Measurements from ENCODE around the gene C19orf33. TPM values are rescaled to one million over a fixed set of nuclear protein-coding genes. Genes with fewer than 3 reads are reported as not detected.

The C19orf33 gene
- total and polyA plus RNA-seq, 9 of the 15 experiments (the other 6 are each of a cell fraction or from before 2014, with no cell fraction given) = 3.2 TPM; not detected in 8

DNA sequence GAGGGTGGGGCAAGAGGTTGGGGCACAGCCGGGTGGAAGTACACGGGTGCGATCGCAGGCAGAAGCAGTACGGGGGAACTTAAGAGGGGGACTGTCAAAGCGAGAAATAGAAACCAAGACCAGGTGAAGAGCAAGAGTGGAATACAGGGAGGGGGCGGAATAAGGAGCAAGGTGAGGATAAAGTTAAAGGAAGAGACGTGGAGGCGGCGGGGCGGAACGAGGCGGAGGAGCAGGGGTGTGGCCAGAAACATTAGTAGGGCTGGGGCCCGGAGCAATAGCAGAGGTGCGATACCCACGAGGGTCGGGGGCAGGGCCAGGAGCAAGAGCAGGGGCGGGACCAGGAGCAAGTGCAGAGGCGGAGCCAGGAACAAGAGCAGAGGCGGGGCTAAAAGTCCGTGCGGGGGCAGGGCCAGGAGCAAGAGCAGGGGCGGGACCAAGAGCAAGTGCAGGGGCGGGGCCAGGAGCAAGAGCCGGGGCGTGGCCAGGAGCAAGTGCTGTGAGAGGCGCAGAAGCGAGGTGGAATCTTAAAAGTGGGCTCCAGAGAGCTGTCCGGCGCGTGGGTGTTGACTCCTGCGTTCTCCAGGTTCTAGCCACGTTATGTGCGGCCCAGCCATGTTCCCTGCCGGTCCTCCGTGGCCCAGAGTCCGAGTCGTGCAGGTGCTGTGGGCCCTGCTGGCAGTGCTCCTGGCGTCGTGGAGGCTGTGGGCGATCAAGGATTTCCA lies 32.7 kb downstream of the C19orf33 start (continued):
- TF ChIP-seq PCBP2 (IDR thresholded peaks at IDR 0.05; ENCODE audit: low read depth, low read length, poor library complexity, severe bottlenecking) = no peak
- TF ChIP-seq, protein P1, sequence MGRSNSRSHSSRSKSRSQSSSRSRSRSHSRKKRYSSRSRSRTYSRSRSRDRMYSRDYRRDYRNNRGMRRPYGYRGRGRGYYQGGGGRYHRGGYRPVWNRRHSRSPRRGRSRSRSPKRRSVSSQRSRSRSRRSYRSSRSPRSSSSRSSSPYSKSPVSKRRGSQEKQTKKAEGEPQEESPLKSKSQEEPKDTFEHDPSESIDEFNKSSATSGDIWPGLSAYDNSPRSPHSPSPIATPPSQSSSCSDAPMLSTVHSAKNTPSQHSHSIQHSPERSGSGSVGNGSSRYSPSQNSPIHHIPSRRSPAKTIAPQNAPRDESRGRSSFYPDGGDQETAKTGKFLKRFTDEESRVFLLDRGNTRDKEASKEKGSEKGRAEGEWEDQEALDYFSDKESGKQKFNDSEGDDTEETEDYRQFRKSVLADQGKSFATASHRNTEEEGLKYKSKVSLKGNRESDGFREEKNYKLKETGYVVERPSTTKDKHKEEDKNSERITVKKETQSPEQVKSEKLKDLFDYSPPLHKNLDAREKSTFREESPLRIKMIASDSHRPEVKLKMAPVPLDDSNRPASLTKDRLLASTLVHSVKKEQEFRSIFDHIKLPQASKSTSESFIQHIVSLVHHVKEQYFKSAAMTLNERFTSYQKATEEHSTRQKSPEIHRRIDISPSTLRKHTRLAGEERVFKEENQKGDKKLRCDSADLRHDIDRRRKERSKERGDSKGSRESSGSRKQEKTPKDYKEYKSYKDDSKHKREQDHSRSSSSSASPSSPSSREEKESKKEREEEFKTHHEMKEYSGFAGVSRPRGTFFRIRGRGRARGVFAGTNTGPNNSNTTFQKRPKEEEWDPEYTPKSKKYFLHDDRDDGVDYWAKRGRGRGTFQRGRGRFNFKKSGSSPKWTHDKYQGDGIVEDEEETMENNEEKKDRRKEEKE (IDR thresholded peaks at IDR 0.05; ENCODE audit: borderline replicate concordance in 1 of 2, control insufficient read depth in 1 of 2, low read depth in 2 of 2, low read length in 1 of 2) = no peak
- no peak for TF ChIP-seq RAD51 (IDR thresholded peaks at IDR 0.05; ENCODE audit: borderline replicate concordance, low read depth)
- TF ChIP-seq, protein P2, sequence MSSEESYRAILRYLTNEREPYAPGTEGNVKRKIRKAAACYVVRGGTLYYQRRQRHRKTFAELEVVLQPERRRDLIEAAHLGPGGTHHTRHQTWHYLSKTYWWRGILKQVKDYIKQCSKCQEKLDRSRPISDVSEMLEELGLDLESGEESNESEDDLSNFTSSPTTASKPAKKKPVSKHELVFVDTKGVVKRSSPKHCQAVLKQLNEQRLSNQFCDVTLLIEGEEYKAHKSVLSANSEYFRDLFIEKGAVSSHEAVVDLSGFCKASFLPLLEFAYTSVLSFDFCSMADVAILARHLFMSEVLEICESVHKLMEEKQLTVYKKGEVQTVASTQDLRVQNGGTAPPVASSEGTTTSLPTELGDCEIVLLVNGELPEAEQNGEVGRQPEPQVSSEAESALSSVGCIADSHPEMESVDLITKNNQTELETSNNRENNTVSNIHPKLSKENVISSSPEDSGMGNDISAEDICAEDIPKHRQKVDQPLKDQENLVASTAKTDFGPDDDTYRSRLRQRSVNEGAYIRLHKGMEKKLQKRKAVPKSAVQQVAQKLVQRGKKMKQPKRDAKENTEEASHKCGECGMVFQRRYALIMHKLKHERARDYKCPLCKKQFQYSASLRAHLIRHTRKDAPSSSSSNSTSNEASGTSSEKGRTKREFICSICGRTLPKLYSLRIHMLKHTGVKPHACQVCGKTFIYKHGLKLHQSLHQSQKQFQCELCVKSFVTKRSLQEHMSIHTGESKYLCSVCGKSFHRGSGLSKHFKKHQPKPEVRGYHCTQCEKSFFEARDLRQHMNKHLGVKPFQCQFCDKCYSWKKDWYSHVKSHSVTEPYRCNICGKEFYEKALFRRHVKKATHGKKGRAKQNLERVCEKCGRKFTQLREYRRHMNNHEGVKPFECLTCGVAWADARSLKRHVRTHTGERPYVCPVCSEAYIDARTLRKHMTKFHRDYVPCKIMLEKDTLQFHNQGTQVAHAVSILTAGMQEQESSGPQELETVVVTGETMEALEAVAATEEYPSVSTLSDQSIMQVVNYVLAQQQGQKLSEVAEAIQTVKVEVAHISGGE (CRISPR knock-in tag; IDR thresholded peaks at IDR 0.05) = no peak
- TF ChIP-seq BMI1 (IDR thresholded peaks at IDR 0.05; ENCODE audit: low read length) = no peak
- TF ChIP-seq RBM39 (optimal IDR thresholded peaks at IDR 0.05; ENCODE audit: low read depth, low read length) = no peak
- TF ChIP-seq NUFIP1 (IDR thresholded peaks at IDR 0.05; ENCODE audit: partially characterized antibody) = no peak
- TF ChIP-seq POLR2B (IDR thresholded peaks at IDR 0.05; ENCODE audit: low read depth, partially characterized antibody) = peak; percentile 16
- TF ChIP-seq ZNF717 (CRISPR knock-in tag; IDR thresholded peaks at IDR 0.05) = no peak
- TF ChIP-seq, protein P3, sequence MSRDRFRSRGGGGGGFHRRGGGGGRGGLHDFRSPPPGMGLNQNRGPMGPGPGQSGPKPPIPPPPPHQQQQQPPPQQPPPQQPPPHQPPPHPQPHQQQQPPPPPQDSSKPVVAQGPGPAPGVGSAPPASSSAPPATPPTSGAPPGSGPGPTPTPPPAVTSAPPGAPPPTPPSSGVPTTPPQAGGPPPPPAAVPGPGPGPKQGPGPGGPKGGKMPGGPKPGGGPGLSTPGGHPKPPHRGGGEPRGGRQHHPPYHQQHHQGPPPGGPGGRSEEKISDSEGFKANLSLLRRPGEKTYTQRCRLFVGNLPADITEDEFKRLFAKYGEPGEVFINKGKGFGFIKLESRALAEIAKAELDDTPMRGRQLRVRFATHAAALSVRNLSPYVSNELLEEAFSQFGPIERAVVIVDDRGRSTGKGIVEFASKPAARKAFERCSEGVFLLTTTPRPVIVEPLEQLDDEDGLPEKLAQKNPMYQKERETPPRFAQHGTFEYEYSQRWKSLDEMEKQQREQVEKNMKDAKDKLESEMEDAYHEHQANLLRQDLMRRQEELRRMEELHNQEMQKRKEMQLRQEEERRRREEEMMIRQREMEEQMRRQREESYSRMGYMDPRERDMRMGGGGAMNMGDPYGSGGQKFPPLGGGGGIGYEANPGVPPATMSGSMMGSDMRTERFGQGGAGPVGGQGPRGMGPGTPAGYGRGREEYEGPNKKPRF (IDR thresholded peaks at IDR 0.05; ENCODE audit: low read depth, low read length) = no peak
- TF ChIP-seq ZNF79 (CRISPR knock-in tag; IDR thresholded peaks at IDR 0.05; ENCODE audit: low read depth) = no peak
- no peak for TF ChIP-seq HNRNPLL (IDR thresholded peaks at IDR 0.05; ENCODE audit: low read depth, low read length, poor library complexity, severe bottlenecking)
- TF ChIP-seq, protein P4, sequence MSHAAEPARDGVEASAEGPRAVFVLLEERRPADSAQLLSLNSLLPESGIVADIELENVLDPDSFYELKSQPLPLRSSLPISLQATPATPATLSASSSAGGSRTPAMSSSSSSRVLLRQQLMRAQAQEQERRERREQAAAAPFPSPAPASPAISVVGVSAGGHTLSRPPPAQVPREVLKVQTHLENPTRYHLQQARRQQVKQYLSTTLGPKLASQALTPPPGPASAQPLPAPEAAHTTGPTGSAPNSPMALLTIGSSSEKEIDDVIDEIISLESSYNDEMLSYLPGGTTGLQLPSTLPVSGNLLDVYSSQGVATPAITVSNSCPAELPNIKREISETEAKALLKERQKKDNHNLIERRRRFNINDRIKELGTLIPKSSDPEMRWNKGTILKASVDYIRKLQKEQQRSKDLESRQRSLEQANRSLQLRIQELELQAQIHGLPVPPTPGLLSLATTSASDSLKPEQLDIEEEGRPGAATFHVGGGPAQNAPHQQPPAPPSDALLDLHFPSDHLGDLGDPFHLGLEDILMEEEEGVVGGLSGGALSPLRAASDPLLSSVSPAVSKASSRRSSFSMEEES (CRISPR knock-in tag; IDR thresholded peaks at IDR 0.05) = no peak
- TF ChIP-seq ZNF589 (CRISPR knock-in tag; IDR thresholded peaks at IDR 0.05; ENCODE audit: low read depth) = peak; percentile 74; the same call in 1 of the 2 replicates
- no peak for TF ChIP-seq TCF7 (IDR thresholded peaks at IDR 0.05; ENCODE audit: borderline replicate concordance)

Measured in K562 (cell line).